Keratinocyte (primary cell): Measurements from ENCODE around the gene TRIM27. TPM values are rescaled to one million over a fixed set of nuclear protein-coding genes. Genes with fewer than 3 reads are reported as not detected.

Source experiments
- DNase-seq: peaks from one replicate; pipeline ENCODE4 v3.0.0-alpha.2; 2011; ENCODE audit warnings: low read depth, missing footprints, low spot score
- FAIRE-seq: peaks from 2 replicates; lab custom pipeline; 2011; peaks lifted over from hg19 to GRCh38; lab: Jason Lieb, UNC
- H2AFZ ChIP-seq: 2 replicates; pipeline ENCODE4 v1.6.0; 2012; ENCODE audit warnings: low read length, control low read depth, inconsistent platforms; ENCODE audit not compliant: control insufficient read depth
- H3K27ac ChIP-seq: 2 replicates; pipeline ENCODE4 v1.5.1; 2011; ENCODE audit warnings: low read length; ENCODE audit not compliant: control insufficient read depth, insufficient read depth
- H3K27me3 ChIP-seq: 3 replicates; pipeline ENCODE4 v1.6.0; 2011; ENCODE audit warnings: low read length; ENCODE audit not compliant: control insufficient read depth, insufficient read depth; ENCODE audit errors: extremely low read depth
- H3K36me3 ChIP-seq, 2 experiments: 2 replicates in 1 of 2; 3 replicates in 1 of 2; pipeline ENCODE4 v1.5.1; 2011; ENCODE audit warnings: low read length in 2 of 2, mild to moderate bottlenecking in 1 of 2; ENCODE audit not compliant: control insufficient read depth in 2 of 2, insufficient read depth in 2 of 2; ENCODE audit errors: extremely low read depth in 1 of 2
- H3K4me1 ChIP-seq: 3 replicates; pipeline ENCODE4 v1.5.1; 2011; ENCODE audit warnings: low read length; ENCODE audit not compliant: control insufficient read depth, insufficient read depth; ENCODE audit errors: extremely low read depth
- H3K4me2 ChIP-seq: 3 replicates; pipeline ENCODE4 v1.6.0; 2011; ENCODE audit warnings: low read depth, low read length; ENCODE audit not compliant: control insufficient read depth, insufficient read depth; ENCODE audit errors: extremely low read depth
- H3K4me3 ChIP-seq, 3 experiments: fragments of 200-600 bp in 1 of 3; sonication (generic) in 1 of 3; 2 replicates in 2 of 3; 3 replicates in 1 of 3; pipeline ENCODE4 v1.5.1; 2011 to 2016; ENCODE audit warnings: low read length in 3 of 3, mild to moderate bottlenecking in 3 of 3, control low read depth in 2 of 3, inconsistent platforms in 1 of 3, low read depth in 1 of 3, mixed read lengths in 1 of 3, mixed run types in 1 of 3, moderate library complexity in 1 of 3; ENCODE audit not compliant: control insufficient read depth in 2 of 3, insufficient read depth in 2 of 3; ENCODE audit errors: extremely low read depth in 1 of 3
- H3K79me2 ChIP-seq: 2 replicates; pipeline ENCODE4 v1.6.0; 2012; ENCODE audit warnings: low read length; ENCODE audit not compliant: control insufficient read depth, insufficient read depth
- H3K9ac ChIP-seq: 3 replicates; pipeline ENCODE4 v1.6.0; 2011; ENCODE audit warnings: low read length; ENCODE audit not compliant: control insufficient read depth, insufficient read depth; ENCODE audit errors: extremely low read depth
- H3K9me1 ChIP-seq: 3 replicates; pipeline ENCODE4 v1.6.0; 2011; ENCODE audit warnings: low read length; ENCODE audit not compliant: control insufficient read depth, insufficient read depth; ENCODE audit errors: extremely low read depth
- H3K9me3 ChIP-seq: 2 replicates; pipeline ENCODE4 v1.5.1; 2012; ENCODE audit warnings: low read depth, low read length; ENCODE audit not compliant: control insufficient read depth
- H4K20me1 ChIP-seq: 3 replicates; pipeline ENCODE4 v1.6.0; 2011; ENCODE audit warnings: low read length; ENCODE audit not compliant: control insufficient read depth, insufficient read depth; ENCODE audit errors: extremely low read depth
- CTCF ChIP-seq, 3 experiments: IDR thresholded peaks in 1 of 3; conservative IDR thresholded peaks in 1 of 3; optimal IDR thresholded peaks in 1 of 3; 2 replicates in 2 of 3; 3 replicates in 1 of 3; pipeline versions ENCODE3 to v1.5.1; 2011; ENCODE audit warnings: low read length in 3 of 3, mild to moderate bottlenecking in 3 of 3, moderate library complexity in 2 of 3, control low read depth in 1 of 3, inconsistent platforms in 1 of 3; ENCODE audit not compliant: insufficient read depth in 2 of 3; ENCODE audit errors: extremely low read depth in 1 of 3
- EZH2 ChIP-seq: IDR thresholded peaks from one replicate; pipeline ENCODE4 v1.6.1; 2012; ENCODE audit warnings: inconsistent platforms, mild to moderate bottlenecking, low read length, moderate library complexity
- dilution Hi-C: fragments of 300-500 bp; cut with MboI; formaldehyde crosslinking; loops from one replicate; pipeline ENCODE4 v1.7.0; 2020; ENCODE audit warnings: low sequenced_read_pairs; ENCODE audit not compliant: extremely low pct_ligation_motif_present
- polyA plus RNA-seq, 5 experiments: library from polyadenylated mRNA; depleted of rRNA in 3 of 5; stranded (reverse) in 3 of 5; stranded (forward) in 1 of 5; unstranded in 1 of 5; fragments of >200 nt; gene quantifications; 1 replicate in 1 of 5; 2 replicates in 3 of 5; 3 replicates in 1 of 5; pipeline versions ENCODE4 v1.2.1 to v1.2.3, GENCODE V29; 2011 to 2012; ENCODE audit warnings: missing spikeins in 2 of 5, low read depth in 1 of 5, low replicate concordance in 1 of 5

Gene TRIM27
- polyA plus RNA-seq, 1 donor (not counting 4 experiments of a cell fraction or from before 2014, with no cell fraction given) = 47.3 TPM

DNA sequence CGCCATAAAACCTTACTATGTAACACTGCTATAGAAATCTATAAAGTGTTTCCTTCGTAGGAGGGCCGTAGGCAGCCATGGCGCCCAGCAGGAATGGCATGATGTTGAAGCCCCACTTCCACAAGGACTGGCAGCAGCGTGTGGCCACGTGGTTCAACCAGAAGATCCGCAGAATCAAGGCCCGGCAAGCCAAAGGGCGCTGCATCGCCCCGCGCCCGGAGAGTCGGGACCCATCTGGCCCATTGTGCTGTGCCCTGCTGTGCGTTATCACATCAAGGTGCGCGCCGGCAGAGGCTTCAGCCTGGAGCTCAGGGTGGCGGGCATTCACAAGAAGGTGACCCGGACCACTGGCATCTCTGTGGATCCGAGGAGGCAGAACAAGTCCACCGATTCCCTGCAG is 62.4 kb downstream of the TRIM27 start:
- Histone ChIP-seq H3K9me1 (no peaks in the 10 kb centered on the region), H3K36me3 (no peaks in the 10 kb centered on the region), H3K4me3 (no peak overlapping the region), H3K4me1 (peaks cover 10% of the 10 kb centered on the region), H3K27ac (no peak overlapping the region), H3K27me3 (no peaks in the 10 kb centered on the region), H3K4me2 (no peak overlapping the region), H2AFZ (no peak overlapping the region), H3K9me3 (no peaks in the 10 kb centered on the region), H4K20me1 (no peaks in the 10 kb centered on the region), H3K79me2 (no peaks in the 10 kb centered on the region), H3K9ac (no peak overlapping the region)
- dilution Hi-C loops = no loop called here
- no peak for FAIRE-seq
- TF ChIP-seq CTCF (optimal IDR thresholded peaks at IDR 0.05 in 1 of 3, IDR thresholded peaks at IDR 0.05 in 1 of 3, conservative IDR thresholded peaks at IDR 0.05 in 1 of 3; ENCODE audit: extremely low read depth in 1 of 3, insufficient read depth in 2 of 3, low read length in 3 of 3) (no peak), EZH2 (no peak)
- DNase-seq = no peak

GRCh38 chr6:28860581-28860980 is 63.2 kb downstream of the TRIM27 start:
- Histone ChIP-seq H3K27me3 (no peaks in the 10 kb centered on the region), H3K9me3 (no peaks in the 10 kb centered on the region), H3K9ac (no peak overlapping the region), H3K36me3 (no peaks in the 10 kb centered on the region), H2AFZ (no peak overlapping the region), H3K27ac (no peak overlapping the region), H3K4me3 (no peak overlapping the region), H3K4me2 (no peak overlapping the region), H3K79me2 (no peaks in the 10 kb centered on the region), H3K9me1 (no peaks in the 10 kb centered on the region), H4K20me1 (no peaks in the 10 kb centered on the region), H3K4me1 (peaks cover 10% of the 10 kb centered on the region)
- dilution Hi-C loops = no loop called here
- DNase-seq (no peak), FAIRE-seq (no peak)
- TF ChIP-seq EZH2 (no peak), CTCF (optimal IDR thresholded peaks at IDR 0.05 in 1 of 3, IDR thresholded peaks at IDR 0.05 in 1 of 3, conservative IDR thresholded peaks at IDR 0.05 in 1 of 3; ENCODE audit: extremely low read depth in 1 of 3, insufficient read depth in 2 of 3, low read length in 3 of 3) (no peak)
